ENCODE results near the gene TMEFF2. TPM values are rescaled to one million over a fixed set of nuclear protein-coding genes. Genes with fewer than 3 reads are reported as not detected.
"Not testable (repeated sequence)": the region's sequence is repeated elsewhere in the genome, so short reads cannot be mapped to it uniquely, and the experiment has no call there.

The TMEFF2 gene
- total RNA-seq, 1 experiment from 2014 or later: not detected

DNA sequence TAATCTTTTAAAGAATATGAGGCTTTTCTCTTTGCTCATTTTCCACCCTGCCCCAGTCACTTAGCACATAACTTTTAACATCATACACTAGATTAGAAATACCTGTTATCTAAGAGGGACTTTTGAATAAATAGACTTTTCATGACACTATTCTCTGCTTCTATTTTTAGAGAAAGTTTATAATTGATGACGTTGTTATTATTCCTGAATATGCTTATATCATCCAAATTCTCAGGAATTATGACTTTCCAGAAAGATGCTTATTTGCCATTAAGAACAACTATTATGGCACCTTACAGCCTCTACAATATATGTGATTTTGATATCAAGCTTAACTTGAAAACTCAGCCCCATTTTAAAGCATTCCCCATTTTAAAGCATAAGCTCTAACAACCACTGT, 11.4 kb downstream of the TMEFF2 start:
- DNase-seq (ENCODE audit: low spot score): no peak

DNA sequence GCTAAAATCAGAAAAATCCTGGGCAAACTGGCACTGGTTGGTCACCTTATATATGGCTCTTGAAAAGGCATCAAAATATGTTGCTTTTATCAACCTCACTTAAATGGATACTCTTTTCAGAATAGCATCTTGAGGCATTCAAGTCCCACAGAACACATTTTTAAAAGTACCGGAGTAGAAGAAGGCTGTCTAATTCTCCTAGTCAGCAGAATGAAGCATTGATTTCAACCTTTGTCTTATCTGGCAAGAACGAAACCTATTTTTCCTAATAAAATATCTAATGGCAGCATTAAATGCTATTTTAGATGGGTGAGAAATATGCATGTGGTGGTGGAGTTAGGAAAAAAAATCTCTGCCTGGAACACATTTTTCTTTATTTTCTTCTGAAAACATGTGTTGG, 27.8 kb downstream of the TMEFF2 start:
- no peak for DNase-seq (ENCODE audit: low spot score)

GRCh38 chr2:192165842-192166241, 28.9 kb downstream of the TMEFF2 start:
- DNase-seq (ENCODE audit: low spot score): no peak

DNA sequence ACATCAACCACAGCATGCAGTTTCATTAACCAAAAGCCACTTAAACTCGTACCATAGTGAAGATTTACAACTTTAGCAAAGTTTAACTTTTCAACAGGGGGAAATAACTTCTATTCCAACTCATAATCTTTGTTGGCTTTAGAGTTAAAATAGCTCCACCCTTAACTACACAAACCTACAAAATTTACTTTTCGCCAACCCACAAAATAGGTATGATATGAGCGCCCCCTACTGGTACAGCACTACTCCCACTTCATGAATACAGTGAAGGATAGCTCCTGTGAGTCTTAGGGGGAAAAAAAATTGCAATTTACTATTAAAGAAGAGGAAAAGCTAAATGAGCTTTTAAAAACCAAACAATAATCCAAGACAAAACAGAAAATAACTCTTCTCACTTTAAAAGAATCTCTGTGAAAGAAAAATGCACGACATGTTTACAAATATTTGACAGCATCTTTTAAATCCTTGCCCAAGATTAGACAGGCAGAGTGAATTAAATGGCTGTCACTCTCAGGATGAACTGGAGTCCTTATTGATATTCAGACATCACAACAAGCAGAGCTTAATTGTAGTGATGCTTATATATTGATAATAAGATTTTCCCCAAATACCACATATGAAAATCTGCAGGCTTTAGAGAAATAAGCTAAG, 32.2 kb downstream of the TMEFF2 start:
- DNase-seq (ENCODE audit: low spot score): peak; percentile 84

DNA sequence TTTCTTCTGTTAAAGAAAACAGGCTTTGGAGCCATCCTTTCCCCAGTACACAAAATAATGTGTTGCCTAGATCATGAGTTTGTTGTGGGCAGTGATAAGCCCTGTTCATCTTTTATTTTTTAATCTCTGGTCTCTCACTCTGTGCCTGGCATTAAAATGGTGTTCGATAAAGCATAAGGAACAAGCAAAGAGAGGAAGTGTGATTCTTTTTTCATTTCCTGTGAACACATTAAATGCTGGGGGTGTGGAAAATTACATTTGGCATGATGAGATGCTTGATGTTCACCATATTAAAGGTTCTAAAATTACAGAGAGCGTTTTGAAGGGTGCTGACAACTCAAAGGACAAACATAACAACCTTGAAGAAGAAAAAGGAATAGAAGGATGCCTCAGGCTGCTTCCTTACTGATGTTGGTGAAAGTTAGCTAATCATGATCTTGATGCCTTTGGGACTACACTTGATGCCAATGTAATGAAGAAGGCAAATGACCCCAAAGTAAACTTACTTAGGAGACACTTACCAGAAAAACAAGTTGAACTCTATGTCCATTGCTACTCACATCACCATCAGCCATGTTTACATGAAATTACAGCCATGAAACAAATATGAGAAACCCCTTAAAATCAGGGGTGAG, 33.0 kb downstream of the TMEFF2 start:
- DNase-seq (ENCODE audit: low spot score): peak; percentile 3

GRCh38 chr2:192159736-192160135, 35.0 kb downstream of the TMEFF2 start:
- no peak for DNase-seq (ENCODE audit: low spot score)

GRCh38 chr2:192159208-192159607, 35.5 kb downstream of the TMEFF2 start:
- no peak for DNase-seq (ENCODE audit: low spot score)

DNA sequence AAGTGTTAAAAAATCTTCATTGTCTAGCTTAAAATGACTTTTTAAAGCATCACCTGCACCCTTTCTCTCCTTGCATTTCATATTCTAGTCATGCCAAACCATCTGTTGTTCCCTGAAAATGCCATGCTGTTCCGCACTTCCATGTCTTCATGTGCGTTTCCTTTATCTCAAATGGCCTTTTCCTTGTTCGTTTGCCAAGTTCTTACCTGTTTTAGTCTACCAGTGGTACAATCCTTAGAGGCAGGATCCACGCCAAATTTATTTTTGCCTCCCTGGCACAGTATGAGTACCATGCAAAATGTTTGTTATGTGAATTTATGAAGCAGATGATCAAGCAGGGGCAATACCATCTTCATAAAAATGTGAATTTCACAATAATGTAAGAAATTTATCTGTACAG, 37.0 kb downstream of the TMEFF2 start:
- DNase-seq (ENCODE audit: low spot score): no peak

DNA sequence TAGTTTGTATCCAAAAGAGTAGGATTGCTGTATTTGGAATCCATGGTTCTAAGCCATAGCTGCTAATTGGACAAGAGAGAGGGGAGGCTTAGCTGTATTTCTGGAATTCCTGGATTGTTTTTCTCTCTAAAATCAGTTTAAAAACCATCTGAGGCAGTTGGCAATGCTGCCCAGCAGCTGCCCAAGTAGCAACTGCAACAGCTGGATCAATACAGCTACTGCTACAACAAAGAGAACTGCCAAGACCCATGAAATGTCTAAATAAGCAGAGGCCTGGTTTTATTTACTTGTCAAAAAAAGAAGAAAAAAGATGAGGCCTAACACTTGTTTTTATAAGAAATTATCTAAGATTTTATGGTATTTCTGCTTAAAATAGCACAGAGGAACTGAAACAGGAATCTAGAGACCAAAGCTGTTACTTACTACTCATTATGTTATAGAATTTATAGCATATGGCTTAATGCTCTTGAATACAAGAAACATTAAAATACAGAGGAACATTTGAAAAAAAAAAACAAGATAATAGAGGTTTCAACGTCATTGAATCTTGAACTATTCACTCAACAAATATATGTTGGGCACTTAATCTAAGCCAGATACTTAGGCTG, 39.1 kb downstream of the TMEFF2 start:
- DNase-seq (ENCODE audit: low spot score): no peak

DNA sequence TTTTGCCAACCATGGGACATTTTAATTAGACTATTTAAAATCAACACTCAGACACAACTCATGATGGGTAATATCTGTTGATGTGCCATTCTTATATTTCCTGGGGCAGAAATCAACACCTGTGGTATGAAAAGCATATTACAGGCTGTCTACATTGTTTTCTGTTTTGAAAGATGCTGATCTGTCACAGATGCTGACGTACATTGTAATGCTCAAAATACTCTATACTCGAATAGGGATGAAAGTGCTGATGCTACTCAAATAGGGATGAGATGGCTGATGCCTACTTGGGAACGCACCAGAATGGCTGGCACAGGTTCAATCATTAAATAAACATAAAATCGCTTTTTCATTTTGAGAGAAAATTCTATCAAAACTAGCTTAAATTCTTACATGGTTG, 41.2 kb downstream of the TMEFF2 start:
- no peak for DNase-seq (ENCODE audit: low spot score)

- DNase-seq (ENCODE audit: low spot score): no peak
Observed at GRCh38 chr2:192151853-192152252, 42.9 kb downstream of the TMEFF2 start.

DNA sequence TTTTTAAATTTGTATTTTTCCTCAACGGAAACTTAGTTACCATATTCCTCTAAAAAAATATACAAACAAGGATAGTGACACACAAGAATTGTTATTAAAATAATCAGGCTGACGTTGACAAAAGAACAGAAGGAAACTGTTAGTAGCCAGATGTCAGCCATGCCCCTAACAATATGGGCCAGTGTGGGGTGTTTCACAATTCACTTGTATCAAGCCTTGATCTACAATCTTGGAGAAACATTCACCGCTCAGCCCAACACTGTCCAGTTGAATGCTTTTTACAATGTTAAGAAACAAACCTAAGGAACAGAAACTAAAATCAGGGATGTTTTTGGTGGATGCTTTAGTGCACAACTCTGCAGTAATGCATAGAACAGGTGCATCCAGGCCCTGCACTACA, 44.6 kb downstream of the TMEFF2 start:
- no peak for DNase-seq (ENCODE audit: low spot score)

- DNase-seq (ENCODE audit: low spot score): no peak
Observed at GRCh38 chr2:192148620-192149321, 46.0 kb downstream of the TMEFF2 start.

GRCh38 chr2:192148241-192148619, 46.5 kb downstream of the TMEFF2 start:
- DNase-seq (ENCODE audit: low spot score): no peak

DNA sequence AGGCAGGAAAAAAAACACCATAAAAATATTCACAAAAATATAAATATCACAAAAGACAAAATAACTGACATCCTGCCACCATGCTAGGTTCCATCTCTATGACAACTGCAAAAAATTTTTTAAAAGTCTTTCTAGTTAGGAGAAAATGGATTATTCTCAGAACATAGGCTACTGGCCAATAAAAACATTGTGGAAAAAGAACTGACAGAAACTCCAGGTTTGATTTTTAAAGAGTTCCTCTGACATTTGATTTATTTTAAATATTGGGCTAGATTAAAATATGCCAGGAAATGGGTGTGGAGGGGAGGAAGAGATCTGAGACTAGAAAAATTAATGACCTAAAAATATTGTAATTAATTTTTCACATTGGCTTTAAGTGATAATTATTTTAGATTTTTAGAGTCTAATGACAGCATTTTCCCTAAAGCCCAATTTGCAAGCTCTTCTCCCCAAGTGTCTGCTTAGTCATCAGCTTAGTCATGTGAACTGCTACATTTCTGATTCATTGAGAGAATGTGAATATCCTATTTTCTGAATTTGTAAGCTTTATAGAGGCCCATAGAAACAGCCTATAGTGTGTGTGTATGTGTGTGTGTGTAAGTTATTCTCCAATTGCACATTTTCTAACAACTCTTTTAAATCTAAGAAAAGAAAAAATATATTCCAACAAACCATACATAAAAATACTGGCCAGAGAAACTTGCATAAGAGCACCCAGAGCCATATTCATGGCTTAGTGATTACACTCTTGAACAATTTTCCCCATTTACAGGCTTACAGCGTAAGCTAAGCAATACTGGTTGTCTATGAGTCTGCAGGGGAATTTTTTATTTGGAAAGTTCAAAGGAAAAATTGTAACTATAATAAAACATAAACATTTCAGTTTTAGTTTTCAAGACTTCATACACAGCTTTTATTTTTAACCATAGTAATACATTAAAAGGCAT, 48.4 kb downstream of the TMEFF2 start:
- DNase-seq (ENCODE audit: low spot score): no peak

GRCh38 chr2:192145496-192145895, 49.2 kb downstream of the TMEFF2 start:
- DNase-seq (ENCODE audit: low spot score): no peak

DNA sequence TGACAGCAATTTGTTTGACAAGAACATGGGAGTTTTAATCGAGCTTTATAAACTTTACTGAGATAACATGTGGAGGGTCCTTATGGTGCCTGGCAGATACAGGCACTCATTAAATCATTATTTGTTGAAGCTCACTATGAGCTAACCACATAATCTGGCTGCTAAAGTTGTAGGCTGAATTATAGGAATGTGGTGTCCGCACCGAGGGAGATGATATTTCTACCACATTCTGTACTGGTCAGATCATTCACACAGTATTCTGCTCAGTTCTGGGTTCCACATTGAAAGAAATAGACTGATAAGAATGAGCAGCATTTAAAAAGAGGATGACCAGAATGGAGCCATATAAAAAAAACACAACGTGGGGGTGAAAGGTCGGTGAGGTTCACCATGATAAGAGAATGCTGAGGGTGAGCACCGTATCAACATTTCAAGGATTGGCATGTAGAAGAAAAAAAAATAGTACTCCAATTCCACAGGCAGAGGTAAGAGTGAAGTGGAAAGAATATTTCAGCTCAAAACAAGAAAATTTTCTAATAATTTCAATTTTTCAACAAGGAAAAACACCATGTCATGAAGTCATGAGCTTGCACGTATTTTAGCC, 54.4 kb downstream of the TMEFF2 start:
- no peak for DNase-seq (ENCODE audit: low spot score)

DNA sequence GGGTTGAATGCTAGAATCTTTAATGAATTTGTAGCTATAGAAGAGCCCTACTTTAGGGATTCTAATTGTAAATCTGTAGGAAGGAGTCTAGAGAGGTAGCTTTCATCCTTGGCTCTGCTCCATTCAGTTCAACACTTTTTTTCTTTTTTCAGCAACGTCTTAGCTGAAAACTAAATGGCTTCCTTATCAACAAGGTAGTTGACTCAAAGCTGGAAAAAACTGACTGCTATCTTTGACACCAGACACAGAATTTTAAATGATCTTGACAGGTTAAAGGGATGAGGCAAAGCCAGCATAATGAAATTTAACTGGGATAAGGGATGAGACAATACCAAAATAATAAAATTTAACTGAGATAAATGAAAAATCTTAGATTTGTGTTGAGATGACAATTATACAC, 54.9 kb downstream of the TMEFF2 start:
- no peak for DNase-seq (ENCODE audit: low spot score)

DNA sequence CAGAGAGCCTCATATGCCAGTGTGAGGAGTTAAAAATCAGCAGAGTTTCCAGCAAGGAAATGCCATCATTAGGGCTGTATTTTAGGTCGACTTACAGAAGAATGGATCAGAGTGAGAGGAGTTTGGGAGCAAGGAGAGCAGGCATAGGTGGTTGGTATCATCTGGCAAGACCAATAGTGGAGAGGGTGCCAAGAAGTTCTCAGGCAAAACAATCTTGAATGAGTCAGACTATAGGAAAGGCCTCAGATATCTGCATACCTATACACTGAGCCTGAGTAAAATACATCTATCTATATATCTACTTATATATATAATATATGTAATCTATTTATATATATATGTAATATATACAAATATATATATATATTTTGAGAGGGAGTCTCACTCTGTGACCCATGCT, 57.3 kb downstream of the TMEFF2 start:
- DNase-seq (ENCODE audit: low spot score): no peak

- DNase-seq (ENCODE audit: low spot score): not testable (repeated sequence)
Observed at GRCh38 chr2:192132604-192133003, 62.1 kb downstream of the TMEFF2 start.

DNA sequence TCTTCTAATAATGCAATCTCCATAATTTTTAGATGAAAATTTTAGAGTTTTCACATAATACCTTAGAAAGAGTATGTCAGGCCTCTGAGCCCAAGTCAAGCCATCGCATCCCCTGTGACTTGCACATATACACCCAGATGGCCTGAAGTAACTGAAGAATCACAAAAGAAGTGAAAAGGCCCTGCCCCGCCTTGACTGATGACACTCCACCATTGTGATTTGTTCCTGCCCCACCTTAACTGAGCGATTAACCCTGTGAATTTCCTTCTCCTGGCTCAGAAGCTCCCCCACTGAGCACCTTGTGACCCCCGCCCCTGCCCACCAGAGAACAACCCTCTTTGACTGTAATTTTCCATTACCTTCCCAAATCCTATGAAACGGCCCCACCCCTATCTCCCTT, 64.4 kb downstream of the TMEFF2 start:
- not testable (repeated sequence) for DNase-seq (ENCODE audit: low spot score)
